GM12801 (cell line): ENCODE results near the gene TSPAN33.

Experiments
- TF ChIP-seq, protein P1 (sequence below): IDR thresholded peaks from one replicate; pipeline ENCODE4 v1.5.1; 2011; ENCODE audit warnings: control low read depth; ENCODE audit not compliant: insufficient read length; ENCODE audit errors: extremely low read depth

Gene TSPAN33

DNA sequence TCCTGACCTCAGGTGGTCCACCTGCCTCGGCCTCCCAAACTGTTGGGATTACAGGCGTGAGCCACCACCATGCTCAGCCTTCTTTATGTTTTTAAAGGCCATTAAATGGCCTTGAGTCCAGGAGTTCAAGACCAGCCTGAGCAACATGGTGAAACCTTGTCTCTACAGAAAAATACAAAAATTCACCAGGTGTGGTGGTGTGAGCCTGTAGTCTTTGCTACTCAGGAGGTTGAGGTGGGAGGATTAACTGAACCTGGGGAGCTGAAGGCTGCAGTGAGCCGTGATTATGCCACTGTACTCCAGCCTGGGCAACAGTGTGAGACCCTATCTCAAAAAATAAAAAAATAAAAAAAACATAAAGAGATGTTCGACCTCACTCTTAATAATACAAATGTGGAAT is 54.9 kb downstream of the TSPAN33 start:
- TF ChIP-seq, protein P1, sequence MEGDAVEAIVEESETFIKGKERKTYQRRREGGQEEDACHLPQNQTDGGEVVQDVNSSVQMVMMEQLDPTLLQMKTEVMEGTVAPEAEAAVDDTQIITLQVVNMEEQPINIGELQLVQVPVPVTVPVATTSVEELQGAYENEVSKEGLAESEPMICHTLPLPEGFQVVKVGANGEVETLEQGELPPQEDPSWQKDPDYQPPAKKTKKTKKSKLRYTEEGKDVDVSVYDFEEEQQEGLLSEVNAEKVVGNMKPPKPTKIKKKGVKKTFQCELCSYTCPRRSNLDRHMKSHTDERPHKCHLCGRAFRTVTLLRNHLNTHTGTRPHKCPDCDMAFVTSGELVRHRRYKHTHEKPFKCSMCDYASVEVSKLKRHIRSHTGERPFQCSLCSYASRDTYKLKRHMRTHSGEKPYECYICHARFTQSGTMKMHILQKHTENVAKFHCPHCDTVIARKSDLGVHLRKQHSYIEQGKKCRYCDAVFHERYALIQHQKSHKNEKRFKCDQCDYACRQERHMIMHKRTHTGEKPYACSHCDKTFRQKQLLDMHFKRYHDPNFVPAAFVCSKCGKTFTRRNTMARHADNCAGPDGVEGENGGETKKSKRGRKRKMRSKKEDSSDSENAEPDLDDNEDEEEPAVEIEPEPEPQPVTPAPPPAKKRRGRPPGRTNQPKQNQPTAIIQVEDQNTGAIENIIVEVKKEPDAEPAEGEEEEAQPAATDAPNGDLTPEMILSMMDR, result no peak

DNA sequence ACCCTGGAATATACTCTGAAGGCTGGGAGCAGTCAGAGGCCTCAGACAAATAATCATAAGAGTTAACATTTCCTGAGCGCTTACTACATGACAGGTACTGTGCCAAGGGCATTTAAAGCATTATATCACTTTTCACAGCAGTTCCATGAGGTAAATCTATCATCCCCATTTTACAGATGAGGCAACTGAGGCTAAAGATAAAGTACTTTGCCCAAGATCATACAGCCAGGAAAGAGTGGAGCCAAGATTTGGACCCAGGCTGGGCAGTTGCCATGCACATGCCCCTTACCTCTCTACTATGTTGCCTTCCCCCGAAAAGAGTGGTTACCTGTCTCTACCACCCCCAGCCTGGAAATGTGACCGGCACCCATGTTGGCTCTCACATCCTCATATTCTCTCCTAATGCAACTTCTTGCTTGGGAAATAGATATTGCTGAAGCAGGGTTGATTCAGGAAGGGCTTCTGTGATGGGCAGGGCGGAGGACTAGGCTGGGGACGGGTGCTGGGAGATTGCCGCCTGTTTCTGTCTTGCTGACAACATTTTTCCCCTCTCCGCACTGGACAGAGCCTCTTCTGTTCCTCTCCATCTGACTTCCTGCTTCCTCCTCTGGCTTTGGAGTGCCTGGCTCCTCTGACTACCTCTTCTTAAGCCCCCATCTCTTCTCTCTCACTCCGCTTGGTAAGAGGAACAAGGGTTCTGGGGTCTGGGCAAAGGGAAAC is 57.7 kb downstream of the TSPAN33 start:
- TF ChIP-seq, protein P1, result no peak

DNA sequence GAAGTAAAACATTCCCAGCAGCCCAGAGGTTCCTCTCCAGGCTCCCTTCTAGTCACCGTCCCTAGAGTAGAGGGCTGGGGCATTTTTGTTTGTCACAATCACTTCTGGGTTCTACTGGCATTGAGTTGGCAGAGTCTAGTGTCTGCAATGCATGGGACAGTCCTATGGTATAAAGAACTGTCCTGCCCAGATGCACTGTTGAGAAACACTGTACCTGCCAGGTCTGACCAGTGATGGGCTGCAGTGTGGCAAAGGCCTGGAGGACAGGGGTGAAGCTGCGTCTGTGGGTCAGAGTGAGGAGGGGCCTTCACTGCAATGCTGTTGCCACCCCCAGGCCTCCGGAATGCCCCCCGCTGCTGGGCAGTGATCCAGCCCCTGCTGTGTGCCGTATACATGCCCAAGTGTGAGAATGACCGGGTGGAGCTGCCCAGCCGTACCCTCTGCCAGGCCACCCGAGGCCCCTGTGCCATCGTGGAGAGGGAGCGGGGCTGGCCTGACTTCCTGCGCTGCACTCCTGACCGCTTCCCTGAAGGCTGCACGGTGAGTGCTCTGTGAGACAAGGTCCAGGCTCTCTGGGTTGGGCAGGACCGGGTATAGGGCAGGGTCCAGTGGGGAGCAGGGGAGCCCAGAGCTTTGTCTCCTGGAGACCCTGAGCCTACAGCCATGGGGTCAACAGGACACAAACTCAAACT is 58.7 kb downstream of the TSPAN33 start:
- TF ChIP-seq, protein P1, result no peak

DNA sequence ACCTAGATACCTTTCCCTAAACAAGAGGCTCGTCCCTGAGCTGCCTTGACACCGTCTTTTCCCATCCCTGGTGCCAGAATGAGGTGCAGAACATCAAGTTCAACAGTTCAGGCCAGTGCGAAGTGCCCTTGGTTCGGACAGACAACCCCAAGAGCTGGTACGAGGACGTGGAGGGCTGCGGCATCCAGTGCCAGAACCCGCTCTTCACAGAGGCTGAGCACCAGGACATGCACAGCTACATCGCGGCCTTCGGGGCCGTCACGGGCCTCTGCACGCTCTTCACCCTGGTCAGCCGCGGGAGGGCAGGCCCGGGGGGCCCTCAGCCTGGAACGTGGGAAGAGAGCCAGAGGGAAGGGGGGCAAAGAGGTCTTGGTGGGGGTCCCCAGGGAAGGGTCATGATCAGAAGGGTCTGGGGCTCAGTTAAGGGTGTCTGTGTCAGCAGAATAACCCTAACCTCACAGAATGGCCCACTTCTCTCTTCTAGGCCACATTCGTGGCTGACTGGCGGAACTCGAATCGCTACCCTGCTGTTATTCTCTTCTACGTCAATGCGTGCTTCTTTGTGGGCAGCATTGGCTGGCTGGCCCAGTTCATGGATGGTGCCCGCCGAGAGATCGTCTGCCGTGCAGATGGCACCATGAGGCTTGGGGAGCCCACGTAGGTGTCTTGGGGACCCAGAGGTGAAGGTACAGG is 60.8 kb downstream of the TSPAN33 start:
- TF ChIP-seq, protein P1, result no peak

DNA sequence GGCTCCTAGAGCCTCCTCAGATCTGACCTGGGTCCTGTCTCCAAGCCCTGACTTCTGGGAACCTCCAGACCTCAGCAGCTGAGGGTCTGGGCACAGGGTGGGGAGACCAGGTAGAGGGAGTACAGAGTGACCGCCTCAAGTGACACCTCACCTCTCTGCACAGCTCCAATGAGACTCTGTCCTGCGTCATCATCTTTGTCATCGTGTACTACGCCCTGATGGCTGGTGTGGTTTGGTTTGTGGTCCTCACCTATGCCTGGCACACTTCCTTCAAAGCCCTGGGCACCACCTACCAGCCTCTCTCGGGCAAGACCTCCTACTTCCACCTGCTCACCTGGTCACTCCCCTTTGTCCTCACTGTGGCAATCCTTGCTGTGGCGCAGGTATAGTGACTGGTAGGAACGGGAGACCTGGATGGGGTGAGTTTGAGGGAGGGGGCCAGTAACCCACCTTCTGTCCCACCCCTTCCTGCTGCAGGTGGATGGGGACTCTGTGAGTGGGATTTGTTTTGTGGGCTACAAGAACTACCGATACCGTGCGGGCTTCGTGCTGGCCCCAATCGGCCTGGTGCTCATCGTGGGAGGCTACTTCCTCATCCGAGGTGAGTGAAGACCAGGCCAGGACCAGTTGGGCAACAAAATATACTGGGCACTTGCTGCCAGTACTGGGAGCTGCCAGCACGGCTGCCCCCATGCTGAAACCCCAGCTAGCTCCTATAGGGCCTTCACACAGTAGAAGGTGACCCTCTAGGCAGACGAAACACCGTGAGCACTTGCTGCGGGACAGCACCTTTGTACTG is 61.7 kb downstream of the TSPAN33 start:
- TF ChIP-seq, protein P1, result no peak

DNA sequence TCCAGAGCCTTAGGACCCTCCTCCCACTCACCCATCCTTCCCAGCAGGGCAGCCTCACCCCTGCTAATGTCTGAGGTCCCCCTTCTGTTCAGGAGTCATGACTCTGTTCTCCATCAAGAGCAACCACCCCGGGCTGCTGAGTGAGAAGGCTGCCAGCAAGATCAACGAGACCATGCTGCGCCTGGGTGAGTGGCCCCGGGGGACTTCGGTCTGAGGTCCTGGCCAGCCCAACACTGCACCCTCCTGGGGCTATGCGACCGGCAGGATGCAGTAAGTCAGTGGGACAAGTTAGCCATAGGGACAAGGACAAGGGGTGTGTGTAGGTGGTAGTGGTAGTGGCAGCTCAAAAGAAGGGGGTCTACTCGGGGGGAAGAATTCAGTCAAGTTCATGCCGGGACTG is 64.2 kb downstream of the TSPAN33 start:
- TF ChIP-seq, protein P1, result no peak
